ENCODE data around the gene ITGAE. TPM values are rescaled to one million over a fixed set of nuclear protein-coding genes. Genes with fewer than 3 reads are reported as not detected.

The ITGAE gene
- total and polyA plus RNA-seq, 8 donors, result 21.0 to 46.1 (median 41.0) TPM

GRCh38 chr17:3695723-3696411, 105.1 kb downstream of the ITGAE start, which contains the start of gene P2RX5:
TSS of gene P2RX5 (minus strand) at chr17:3696155. CDS start at chr17:3696005, 150 bp downstream.
- Histone ChIP-seq H3K4me1 (peaks cover 4 to 18% of the 10 kb centered on the region in 2 donors), H3K9me3 (peaks cover 0 to 1% of the 10 kb centered on the region in 2 donors), H3K36me3 (no peaks in the 10 kb centered on the region), H3K27me3 (peaks cover 30 to 71% of the 10 kb centered on the region in 2 donors), H3K4me3 (peak within 1 kb of the TSS; percentile 35 to 51), H3K27ac (no peak within 1 kb of the TSS)
- intact Hi-C loops (cut with DNase I), result no loop called here
- DNase-seq (peak in 2 of 4 donors; percentile 15 to 88), ATAC-seq (peak; percentile 68)
- TF ChIP-seq CTCF (IDR thresholded peaks at IDR 0.05), result no peak

GRCh38 chr17:3695129-3695722, 105.8 kb downstream of the ITGAE start:
- intact Hi-C loops (cut with DNase I), result no loop called here
- Histone ChIP-seq H3K27ac (no peak overlapping the region), H3K4me3 (peak overlapping the region; percentile 35 to 51), H3K36me3 (no peaks in the 10 kb centered on the region), H3K27me3 (peaks cover 30 to 78% of the 10 kb centered on the region in 2 donors), H3K4me1 (peaks cover 4 to 18% of the 10 kb centered on the region in 2 donors), H3K9me3 (peaks cover 0 to 1% of the 10 kb centered on the region in 2 donors)
- DNase-seq (no peak), ATAC-seq (peak; percentile 25)
- TF ChIP-seq CTCF (IDR thresholded peaks at IDR 0.05), result no peak

DNA sequence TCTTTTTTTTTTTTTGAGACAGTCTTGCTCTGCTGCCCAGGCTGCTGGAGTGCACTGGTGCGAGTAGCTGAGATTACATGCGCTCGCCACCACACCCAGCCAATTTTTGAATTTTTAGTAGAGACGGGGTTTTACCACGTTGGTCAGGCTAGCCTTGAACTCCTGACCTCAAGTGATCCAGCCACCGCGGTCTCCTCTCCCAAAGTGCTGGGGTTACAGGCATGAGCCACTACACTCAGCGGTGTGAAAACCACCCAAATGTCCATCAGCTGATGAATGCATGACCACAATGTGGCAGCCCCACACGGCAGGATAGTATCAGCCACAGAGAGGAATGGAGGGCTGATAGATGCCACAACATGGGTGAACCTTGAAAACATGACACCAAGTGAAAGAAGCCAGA, 107.2 kb downstream of the ITGAE start:
- ATAC-seq (no peak), DNase-seq (no peak)
- Histone ChIP-seq H3K4me3 (no peak overlapping the region), H3K27ac (no peak overlapping the region), H3K4me1 (peaks cover 4 to 18% of the 10 kb centered on the region in 2 donors), H3K36me3 (no peaks in the 10 kb centered on the region), H3K9me3 (peaks cover 0 to 1% of the 10 kb centered on the region in 2 donors), H3K27me3 (peaks cover 30 to 89% of the 10 kb centered on the region in 2 donors)
- intact Hi-C loops (cut with DNase I), result no loop called here
- TF ChIP-seq CTCF (IDR thresholded peaks at IDR 0.05), result no peak

- H3K27ac ChIP-seq, result no peak overlapping the region
- TF ChIP-seq CTCF (IDR thresholded peaks at IDR 0.05), result no peak
- H3K4me3 ChIP-seq, result no peak overlapping the region
- DNase-seq (no peak), ATAC-seq (no peak)
- no peaks in the 10 kb centered on the region for H3K36me3 ChIP-seq
- peaks cover 30 to 93% of the 10 kb centered on the region in 2 donors for H3K27me3 ChIP-seq
- H3K9me3 ChIP-seq, result peaks cover 0 to 1% of the 10 kb centered on the region in 2 donors
- peaks cover 4 to 18% of the 10 kb centered on the region in 2 donors for H3K4me1 ChIP-seq
- intact Hi-C loops (cut with DNase I), result no loop called here
Observed at GRCh38 chr17:3693141-3693540, 107.8 kb downstream of the ITGAE start.

DNA sequence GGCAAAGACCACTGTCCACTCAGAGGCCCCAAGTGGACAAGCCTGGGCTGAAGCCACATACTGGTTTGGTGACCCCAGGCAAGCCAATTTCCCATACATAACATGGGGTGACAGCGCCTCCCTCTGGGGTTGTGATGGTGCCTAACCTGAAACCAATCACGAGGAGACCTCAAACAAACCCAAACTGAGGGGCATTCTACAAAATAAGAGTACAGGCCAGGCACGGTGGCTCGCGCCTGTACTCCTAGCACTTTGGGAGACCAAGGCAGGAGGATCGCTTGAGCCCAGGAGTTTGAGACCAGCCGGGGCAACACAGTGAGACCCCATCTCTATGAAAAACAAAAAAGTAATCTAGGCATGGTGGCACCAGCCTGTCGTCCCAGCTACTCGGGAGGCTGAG, 108.6 kb downstream of the ITGAE start:
- no peak for DNase-seq
- Histone ChIP-seq H3K9me3 (no peaks in the 10 kb centered on the region), H3K27me3 (peaks cover 30 to 92% of the 10 kb centered on the region in 2 donors), H3K4me1 (peaks cover 4 to 18% of the 10 kb centered on the region in 2 donors), H3K4me3 (no peak overlapping the region), H3K27ac (no peak overlapping the region), H3K36me3 (no peaks in the 10 kb centered on the region)
- no peak for ATAC-seq
- intact Hi-C loops (cut with DNase I), result no loop called here
- no peak for TF ChIP-seq CTCF (IDR thresholded peaks at IDR 0.05)
